HS-5 (cell line): Measurements from ENCODE around the gene OGFRL1.
A peak's percentile ranks its signal among the peaks of the same experiment; 100 is the strongest.
"Not testable (repeated sequence)": the region's sequence is repeated elsewhere in the genome, so short reads cannot be mapped to it uniquely, and the experiment has no call there.

Experiments
- DNase-seq: peaks from one replicate; pipeline ENCODE4 v3.0.0-alpha.2; 2012; ENCODE audit warnings: low read depth

OGFRL1 gene

DNA sequence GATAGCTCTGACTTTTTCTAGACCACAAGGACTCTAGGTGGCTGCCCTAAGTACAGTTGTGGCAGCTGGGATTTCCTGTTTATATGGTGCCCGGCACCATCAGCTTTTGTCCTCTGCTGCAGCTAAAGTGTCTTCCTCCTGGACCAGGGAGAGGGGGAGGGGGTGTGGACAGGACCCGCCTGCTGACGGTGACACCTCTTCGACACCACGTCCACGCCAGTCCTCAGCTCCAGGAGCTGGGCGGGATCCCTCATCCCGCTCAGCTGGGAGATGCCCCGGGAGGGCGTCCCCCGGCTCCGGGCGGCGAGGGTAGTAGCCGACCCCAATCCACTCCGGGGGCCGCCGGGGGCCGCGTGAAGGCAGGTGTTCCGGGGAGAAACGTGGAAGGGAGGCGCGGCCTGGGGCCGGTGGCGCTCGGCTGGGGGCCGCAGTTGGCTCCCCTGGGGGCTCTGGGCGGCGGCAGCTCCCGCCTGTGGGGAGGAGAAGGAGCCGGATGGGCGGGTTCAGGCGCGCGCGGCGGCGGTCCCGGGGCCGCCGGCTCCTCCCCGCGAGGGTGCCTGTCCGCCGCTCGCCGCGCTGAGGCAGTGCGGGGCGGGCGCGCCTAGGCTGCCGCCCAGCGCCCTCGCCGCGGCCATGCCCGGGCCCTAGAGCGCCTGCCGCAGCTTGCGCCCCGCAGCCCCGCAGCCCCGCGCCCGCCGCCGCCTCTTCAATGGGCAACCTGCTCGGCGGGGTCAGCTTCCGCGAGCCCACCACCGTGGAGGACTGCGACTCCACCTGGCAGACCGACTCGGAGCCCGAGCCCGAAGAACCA lies at the start of gene OGFRL1:
Gene OGFRL1, plus strand, starts transcription at position 584 of the 811 bp plus-strand sequence. Its CDS starts 126 bp downstream, at position 710.
- DNase-seq: no peak

DNA sequence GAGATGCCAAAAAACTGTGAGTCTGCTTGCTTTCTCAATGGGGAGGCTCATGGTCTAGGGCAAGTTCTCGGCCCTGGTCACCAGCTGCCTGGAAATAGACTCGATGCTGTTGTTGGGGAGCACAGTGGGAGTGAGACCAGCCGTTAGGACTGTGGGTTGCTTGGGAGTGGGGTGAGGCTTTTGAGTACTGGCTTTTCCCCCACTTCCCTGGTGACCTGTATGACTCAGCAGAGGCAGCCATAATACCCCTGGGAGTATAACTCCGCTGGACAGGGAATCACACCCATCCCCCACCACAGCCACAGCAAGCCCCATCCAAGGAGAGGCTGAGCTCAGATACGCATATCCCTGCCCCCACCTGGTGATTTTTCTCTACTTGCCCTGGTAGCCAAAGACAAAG lies 48.9 kb upstream of the OGFRL1 start:
- DNase-seq: no peak

DNA sequence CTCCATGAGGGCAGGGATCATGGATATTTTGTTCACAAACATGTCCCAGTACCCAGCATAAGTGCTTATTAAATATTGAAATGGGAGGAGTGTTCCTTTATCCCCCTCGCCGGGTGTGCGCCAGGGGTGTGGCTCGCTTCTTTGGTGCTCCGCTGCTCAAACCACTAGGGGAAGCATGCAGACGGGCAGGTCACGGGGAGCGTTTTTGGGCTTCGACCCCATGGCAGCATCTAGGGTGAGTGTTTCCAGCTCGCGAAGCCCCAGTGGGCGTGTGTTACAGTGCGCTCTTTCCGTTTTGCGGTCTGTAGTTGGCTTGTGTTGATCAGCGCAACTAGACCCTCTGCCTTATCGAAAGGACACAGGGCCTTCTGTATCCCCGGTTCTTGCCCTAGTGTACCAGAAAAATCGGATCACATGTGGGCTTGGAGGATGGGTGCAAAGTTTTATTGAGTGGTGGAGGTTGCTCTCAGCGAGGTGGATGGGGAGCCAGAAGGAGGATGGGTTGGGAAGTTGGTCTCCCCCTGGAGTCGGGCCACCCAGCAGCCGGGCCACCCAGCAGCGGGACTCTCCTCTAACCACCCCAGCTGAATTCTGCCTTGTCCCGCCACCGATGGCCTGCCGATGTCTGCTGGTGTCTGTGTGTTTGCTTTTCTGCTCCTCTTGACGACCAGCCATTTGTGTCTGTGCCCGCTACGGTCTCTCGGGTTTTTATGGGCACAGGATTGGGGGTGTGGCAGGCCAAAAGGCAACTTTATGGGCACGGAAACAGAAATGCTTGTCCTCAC lies 43.2 kb upstream of the OGFRL1 start:
- no peak for DNase-seq

DNA sequence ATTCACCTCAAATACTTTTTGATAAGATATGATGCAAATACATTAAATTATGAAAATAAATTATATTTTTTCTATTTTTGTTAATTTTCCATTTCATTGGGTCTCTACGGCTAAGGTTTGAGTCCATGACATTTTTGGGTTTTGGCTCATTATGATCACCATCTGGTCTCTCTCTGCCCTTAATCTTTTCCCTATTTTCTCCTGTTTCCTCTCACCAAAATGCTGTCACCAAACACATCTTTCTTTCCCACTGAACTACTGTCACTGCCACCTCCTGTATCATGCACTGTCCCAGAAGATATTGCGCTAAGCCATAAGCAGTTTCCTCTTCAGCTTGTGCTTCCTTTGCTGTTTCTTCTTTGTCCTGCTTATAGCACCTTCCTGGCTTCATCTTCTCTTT lies 42.0 kb upstream of the OGFRL1 start:
- no peak for DNase-seq

DNA sequence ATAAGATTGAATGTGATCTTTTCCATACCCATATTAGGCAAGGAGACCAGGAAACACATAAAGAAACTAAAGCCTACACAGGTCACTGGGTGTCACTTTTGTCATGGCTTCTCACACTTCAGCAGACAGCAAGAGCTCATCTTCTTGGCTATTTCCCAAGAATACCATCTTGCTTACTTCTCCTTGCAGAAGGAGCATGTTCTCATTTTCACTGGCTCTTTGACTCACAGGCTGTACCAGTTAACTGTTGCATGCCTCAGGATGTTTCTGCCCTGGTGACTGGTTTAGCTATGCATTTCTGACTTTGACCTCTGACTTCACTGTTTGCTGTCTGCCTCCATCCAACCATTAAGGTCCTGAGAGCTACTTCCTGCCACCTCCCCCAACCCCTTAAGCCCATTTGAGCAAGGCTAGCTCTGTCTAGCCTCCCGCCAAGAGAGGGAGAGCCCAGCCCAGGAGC lies 40.3 kb upstream of the OGFRL1 start:
- DNase-seq: peak; percentile 89

DNA sequence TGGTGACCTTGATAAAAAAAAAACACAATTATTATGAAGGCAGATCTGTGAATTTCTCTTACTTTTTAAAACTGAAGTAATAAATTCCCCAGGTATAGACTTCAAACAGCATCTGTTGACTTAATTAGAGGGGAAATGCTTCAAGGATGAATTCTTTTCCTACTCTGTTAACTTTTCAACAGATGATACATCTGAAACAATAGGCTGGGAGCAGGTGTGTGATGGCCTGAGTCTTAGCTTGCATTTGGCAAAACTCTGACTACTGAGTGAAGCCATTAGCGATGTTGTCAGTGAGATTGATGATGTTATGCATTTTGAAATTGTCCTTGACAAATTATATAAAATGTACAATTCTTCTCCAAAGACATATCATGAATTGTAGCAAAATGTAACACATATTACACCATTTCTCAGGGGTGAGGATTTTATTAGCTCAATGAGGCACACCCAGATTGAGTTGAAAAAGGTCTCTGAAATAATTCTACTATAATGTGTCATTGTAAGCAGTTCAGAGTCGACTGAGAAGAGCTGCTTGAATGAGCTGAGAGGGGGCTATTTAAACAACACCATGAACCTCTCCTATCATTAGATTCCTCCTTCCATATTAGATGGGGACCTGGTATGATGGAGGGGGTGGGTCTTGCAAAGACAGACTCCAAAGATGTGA lies 39.6 kb upstream of the OGFRL1 start:
- no peak for DNase-seq

DNA sequence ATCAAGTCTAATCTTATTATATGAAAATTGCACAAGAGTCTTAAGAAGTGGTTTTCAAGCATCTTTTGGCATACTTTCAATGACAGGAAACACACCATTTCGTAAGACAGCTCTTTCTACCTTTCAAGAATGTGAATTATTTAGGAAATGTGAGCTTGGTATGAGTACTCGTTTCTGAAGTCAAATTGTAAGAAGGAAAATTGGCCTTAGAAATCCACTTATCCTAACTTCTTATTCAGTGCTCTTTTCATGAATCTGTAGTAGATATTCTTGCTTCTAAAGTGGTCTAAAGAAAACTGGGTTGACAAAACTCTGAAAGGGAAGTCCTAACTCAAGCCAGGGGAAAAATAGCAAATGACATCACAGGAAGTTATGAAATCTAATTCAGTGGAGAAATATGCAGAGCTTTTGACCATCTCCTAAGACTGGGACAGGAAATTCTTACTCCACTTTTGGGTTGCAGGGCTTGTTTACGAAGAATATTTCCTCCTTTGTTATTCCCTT lies 38.5 kb upstream of the OGFRL1 start:
- peak; percentile 85 for DNase-seq

DNA sequence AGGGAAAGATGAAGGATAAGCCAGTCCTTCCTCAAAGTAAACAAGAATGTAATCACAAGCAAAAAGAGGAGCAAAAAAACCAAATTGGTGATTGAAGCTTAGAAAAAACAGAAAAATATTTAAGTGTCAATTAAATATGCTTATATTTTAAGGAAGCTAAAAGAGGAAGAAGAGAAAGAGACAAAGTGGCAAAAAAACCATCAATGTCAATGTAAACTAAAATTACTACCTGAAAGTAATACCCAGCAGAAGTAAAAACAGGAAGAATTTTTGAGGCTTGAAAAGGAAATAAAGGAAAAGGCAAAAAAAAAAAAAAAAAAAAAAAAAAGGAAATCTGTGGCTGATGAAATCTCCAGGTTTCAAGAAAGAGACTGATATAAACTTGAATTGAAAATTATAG lies 36.2 kb upstream of the OGFRL1 start:
- no peak for DNase-seq

DNA sequence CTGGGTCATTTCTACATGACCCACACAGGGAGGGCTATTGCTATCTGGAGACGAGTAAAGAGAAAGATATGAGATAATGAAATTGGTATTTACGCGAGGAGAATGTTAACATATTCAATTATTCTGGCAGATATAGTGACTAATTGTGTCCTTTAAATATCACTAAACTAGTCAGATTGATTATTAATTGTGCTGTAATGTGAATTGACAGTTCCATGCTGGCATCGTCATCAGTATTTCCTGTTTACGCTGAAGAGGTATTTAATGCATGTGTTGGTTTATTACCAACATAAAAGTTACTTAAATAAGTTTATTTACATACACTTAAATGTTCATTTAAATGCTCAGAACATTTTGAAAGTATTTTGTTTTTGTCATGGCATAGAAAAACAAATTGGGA lies 35.7 kb upstream of the OGFRL1 start:
- no peak for DNase-seq

DNA sequence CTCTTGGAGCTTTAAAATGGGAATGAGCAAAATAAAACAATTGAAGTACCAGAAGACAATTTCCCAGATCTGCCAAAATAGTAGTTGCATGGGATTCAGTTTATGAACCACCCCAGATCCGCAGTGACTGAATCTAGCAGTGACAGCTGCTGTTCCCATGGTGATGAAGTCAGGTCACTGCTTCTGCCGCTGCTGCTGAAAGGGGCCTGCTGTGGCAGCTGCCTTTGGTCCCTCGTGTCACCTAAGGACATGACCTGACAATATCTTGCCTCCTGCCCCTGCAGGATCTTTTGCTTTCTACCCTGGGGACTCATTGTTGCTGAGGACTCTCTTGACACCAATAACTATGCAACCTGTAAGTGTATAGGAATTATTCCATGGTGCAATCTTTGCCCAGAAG lies 34.3 kb upstream of the OGFRL1 start:
- DNase-seq: no peak

DNA sequence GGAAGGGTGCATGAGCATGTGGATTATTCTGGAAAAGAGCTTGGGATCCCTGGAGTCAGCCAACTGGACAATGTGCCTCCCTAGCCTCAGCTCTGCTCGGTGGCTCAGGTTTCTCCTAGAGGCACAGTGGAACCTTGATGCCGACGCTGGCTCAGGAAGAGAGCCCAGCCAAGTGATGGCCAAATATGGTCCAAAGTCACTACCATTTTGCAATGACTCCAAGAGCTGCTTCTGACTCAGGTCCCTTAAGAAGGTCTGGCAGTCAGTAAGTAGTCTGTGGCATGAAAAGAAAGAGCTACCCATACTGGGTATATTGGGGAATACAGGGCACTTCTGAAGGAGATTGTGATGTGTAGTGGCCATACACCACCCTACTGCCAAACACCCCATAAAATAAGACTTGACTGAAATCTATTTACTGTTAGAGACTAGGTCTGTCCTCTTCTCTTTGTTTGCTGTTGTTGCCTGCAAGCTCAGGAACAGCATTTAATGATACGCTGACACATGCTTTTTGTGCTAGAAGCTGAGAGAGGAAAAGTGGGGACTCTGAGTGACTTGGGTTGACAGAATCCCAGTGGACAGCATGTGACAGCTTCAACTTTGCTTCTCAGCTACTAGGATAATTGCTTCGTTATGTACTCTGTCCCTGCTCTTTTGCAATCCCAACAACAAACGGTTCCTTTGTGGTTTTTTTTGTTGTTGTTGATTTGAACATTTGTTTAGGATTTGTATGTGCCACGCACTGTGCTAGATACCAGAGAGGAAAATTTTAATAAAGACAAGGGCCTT lies 30.3 kb upstream of the OGFRL1 start:
- DNase-seq: no peak

DNA sequence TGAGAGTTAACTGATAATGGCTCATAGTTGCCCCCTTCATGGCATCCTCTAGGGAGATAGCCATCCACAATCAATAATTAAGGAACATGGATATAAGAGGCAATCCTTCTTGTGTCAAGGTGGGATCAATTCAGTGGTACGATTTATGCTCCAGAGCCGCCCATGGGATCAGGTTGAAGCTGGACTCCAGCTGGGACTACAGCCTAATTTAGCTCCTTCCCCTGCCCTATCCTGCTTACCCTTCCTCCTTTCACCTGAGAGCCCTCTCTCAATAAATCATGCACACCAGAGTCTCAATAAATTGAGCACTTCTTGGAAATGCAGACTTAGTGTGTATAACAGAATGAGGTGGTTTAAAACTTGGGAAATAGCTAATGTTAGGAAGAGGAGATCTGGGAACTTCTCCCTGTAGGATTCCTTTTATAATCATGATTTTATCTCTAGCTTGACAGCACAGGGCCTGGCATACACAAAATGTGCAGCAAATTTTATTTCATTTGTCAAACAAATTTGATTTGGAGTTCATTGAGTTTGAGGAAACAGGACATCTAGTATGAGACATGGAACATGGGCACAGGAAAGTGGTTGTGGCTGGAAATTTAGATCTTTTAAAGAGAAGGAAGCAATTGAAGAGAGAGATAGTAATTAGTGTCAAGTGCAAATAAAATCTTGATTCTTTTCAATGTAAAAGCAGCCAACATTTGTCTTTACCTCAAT lies 28.6 kb upstream of the OGFRL1 start:
- no peak for DNase-seq

DNA sequence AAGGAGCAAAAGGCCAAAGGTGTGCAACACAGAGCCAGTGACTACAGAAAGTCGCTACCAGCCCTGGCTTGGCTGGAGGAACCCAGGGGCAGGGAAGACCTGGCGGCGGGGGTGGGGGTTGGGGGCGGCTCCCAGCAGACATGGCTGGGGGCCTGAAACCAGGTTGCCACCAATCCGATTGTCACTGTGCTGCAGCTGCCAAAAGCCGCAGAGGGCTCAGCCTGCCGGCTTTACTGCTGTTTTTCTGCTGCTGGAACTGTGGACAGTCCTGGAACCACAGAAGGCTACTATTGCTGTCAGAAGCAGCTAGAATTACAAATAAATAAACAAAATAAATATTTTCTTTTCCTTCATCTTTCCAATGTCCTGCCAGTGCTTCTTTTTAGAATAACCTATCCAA lies 25.7 kb upstream of the OGFRL1 start:
- DNase-seq: no peak

DNA sequence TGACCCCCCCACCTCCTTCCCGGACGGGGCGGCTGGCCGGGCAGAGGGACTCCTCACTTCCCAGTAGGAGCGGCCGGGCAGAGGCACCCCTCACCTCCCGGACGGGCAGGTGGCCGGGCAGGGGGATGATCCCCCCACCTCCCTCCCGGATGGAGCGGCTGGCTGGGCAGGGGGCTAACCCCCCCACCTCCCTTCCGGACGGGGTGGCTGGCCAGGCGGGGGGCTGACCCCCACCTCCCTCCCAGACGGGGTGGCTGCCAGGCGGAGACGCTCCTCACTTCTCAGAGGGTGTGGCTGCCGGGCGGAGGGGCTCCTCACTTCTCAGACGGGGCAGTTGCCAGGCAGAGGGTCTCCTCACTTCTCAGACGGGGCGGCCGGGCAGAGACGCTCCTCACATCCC lies 22.2 kb upstream of the OGFRL1 start:
- DNase-seq: not testable (repeated sequence)

DNA sequence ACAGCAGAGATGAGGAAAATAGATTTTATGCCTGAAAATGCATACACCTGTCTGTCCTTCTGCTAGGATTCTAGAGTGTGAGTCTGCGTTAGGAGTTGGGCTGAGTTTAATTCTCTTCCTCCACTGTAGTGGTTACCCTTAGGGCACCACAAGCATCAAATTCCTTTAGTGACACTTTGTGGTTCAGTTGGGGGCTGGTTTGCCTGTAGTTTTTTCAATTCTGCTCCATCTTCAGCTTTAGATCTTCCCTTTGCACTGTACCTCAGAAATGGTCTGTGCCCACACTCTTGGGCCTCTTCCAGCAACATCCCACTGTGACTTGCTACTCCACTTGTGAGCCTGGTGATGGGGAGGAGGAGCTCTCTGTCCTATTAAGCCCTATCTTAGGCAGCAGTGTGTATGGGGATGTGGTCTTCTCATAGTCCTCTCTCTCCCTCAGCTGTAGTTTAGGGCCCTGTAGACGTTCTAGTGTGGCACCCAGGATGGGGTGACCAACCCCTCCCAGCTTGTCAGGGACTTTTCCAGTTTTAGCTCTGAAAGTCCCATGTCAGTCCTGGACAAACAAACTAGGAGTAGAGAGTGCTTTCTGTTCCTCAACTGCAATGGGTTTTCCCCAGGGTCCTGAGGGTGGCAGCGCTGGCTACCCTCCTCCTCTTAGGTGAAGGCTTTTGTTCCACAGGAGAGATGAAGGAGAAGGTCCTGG lies 19.7 kb upstream of the OGFRL1 start:
- no peak for DNase-seq

DNA sequence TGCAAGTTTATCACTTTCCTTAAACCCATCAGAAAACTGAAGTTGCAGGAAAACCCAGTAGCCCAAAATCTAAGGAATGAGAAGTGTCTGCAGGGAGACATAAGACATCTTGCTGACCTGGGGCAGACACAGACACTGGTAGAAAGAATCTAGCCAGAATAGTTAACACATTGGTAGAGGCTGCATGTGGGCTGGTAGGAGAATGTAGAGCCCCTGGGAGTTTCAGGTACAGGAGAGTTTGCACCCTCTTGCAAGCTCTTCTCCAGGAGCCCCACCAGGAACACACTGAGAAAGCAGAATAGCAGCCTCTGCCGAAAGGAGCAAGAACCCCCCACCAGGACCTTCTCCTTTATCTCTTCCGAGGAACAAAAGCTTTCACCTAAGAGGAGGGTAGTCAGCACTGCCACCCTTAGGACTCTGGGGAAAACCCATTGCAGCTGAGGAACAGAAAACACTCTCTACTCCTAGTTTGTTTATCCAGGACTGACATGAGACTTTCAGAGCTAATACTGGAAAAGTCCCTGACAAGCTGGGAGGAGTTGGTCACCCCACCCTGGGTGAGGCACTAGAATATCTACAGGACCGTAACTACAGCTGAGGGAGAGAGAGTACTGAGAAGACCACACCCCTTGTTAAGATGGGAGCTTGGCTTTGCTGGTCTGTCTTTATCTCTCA lies 10.5 kb upstream of the OGFRL1 start:
- no peak for DNase-seq

DNA sequence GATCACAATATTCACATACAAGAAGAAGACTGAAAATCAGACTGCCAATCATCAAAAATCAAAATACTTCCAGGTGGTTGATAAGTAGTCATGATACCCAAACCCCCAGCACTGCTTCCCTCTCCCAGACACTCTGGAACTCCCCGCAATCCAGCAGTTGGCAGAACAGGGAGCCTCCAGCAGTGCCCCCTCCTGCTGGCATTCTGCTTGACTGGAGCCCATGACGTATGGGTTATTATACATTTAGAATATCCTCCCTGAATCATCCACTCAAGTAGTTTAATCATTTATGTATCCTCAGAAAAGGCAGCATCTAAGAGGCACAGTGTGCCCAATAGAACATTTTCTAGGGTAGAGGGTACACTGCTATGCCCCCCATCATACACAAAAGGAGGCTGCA lies 9.3 kb upstream of the OGFRL1 start:
- DNase-seq: no peak

DNA sequence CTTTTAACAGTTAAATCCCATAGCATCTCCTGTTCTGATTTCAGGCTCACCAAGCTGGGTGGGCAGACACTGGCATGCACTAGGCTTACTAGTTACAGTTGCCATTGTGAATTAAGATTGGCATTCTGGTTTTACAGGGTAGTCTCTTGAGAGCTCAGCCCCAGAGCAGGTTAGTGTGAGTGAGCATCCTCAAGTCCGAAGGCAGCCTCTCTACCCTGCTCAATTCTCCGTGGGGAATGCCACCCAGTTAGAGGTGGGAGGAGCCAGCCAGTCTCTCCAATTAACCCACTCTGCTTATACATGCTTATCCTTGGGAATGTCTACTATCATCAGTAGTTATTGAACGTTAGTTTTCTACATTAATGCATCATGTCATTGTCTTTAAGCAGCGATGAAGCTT lies 8.9 kb upstream of the OGFRL1 start:
- DNase-seq: no peak

DNA sequence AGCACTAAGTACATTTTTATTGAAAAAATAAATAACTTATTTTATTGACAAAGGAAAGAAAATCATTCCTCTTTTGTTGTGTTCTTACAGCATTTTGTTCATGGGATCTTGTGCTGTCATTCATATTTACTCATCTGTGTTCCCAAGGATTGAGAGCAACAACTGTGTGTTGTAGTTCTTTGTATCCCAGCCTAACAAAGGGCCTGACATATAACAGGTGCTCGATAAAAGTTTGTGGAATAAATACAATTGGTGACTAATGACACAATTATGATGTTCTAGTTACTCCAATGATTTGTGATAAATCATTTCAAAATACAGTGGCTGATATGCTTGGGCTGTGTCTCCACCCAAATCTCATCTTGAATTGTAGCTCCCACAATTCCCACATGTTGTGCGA lies 7.9 kb upstream of the OGFRL1 start:
- no peak for DNase-seq

DNA sequence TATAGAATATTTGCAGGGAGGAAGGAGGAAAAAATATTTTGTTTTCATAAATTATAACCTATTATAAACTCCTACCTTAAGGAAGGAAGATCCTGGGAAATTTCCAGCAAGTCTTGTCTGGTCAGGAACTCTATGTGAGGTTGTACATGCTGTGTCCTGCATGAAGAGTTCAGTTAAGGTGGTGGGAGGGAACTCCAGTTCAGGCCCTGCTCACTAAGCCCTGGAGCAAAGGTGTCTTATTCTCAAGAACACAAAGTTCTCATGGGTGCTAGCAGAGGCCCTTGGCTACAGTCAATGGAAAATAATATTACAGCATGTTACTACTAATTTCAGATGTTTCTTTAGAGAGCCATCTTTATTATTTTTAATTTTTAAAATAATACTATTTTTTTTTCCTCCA lies 3.8 kb upstream of the OGFRL1 start:
- no peak for DNase-seq
